Panc1 (cell line): ENCODE data around the gene DUSP3. TPM values are rescaled to one million over a fixed set of nuclear protein-coding genes. Genes with fewer than 3 reads are reported as not detected.
A peak's percentile ranks its signal among the peaks of the same experiment; 100 is the strongest.

Experiments
- ATAC-seq: fragments of 200-7000 bp; cut with Tn5 transposase; 2 replicates; pipeline ENCODE4 v1.9.1; 2020; ENCODE audit warnings: mild to moderate bottlenecking, moderate library complexity
- BruUV-seq: library from RNA; stranded (reverse); fragments of 400-500 nt; replicated peaks from 2 replicates; lab custom pipeline; 2021; lab: Mats Ljungman, UMichigan
- CTCF ChIA-PET: fragments of 300-600 bp; sonication (Branson Sonifier 250); formaldehyde crosslinking; loops from one replicate; lab custom pipeline; 2022; ENCODE audit warnings: antibody characterized with exemption; lab: Charles Lee
- POLR2A ChIA-PET: fragments of 300-600 bp; sonication (Branson Sonifier 250); formaldehyde crosslinking; loops from one replicate; lab custom pipeline; 2022; ENCODE audit warnings: antibody characterized with exemption; lab: Charles Lee
- DNase-seq: peaks from one replicate; pipeline ENCODE4 v3.0.0-alpha.2; 2010; ENCODE audit warnings: low read depth, low spot score
- H3K27ac ChIP-seq: 2 replicates; pipeline ENCODE4 v1.5.1; 2011; ENCODE audit warnings: mild to moderate bottlenecking, low read length, inconsistent platforms
- H3K27me3 ChIP-seq: fragments of 200-500 bp; sonication (Bioruptor generic); 2 replicates; pipeline ENCODE4 v1.6.0; 2014; ENCODE audit warnings: low read length, inconsistent platforms; ENCODE audit not compliant: control insufficient read depth, insufficient read depth
- H3K36me3 ChIP-seq: fragments of 200-500 bp; sonication (Bioruptor generic); 2 replicates; pipeline ENCODE4 v1.5.1; 2014; ENCODE audit warnings: inconsistent platforms, mild to moderate bottlenecking, low read length, moderate library complexity; ENCODE audit not compliant: control insufficient read depth, insufficient read depth
- H3K4me1 ChIP-seq: 2 replicates; pipeline ENCODE4 v1.5.1; 2011; ENCODE audit warnings: inconsistent platforms, mild to moderate bottlenecking, low read length, moderate library complexity; ENCODE audit not compliant: control insufficient read depth, insufficient read depth
- H3K4me3 ChIP-seq, 2 experiments: 2 replicates each; pipeline ENCODE4 v1.5.1; 2011 to 2012; ENCODE audit warnings: low read depth in 2 of 2, low read length in 2 of 2, mild to moderate bottlenecking in 2 of 2, inconsistent platforms in 1 of 2, moderate library complexity in 1 of 2
- H3K9me3 ChIP-seq: fragments of 200-500 bp; sonication (Bioruptor generic); 2 replicates; pipeline ENCODE4 v1.5.1; 2014; ENCODE audit warnings: low read depth, mild to moderate bottlenecking, inconsistent platforms, low read length, moderate library complexity; ENCODE audit not compliant: control insufficient read depth, insufficient read depth
- POLR2AphosphoS5 ChIP-seq: IDR thresholded peaks from 2 replicates; pipeline ENCODE4 v1.6.1; 2012; ENCODE audit warnings: mild to moderate bottlenecking, low read depth, low read length, moderate library complexity
- REST ChIP-seq, 2 experiments: IDR thresholded peaks; 2 replicates each; pipeline ENCODE4 v1.6.1; 2011 to 2012; ENCODE audit warnings: low read depth in 2 of 2, control low read depth in 1 of 2, low read length in 1 of 2, mild to moderate bottlenecking in 1 of 2, moderate library complexity in 1 of 2; ENCODE audit not compliant: insufficient read depth in 1 of 2
- SIN3A ChIP-seq: IDR thresholded peaks from 2 replicates; pipeline ENCODE4 v1.6.1; 2012; ENCODE audit warnings: low read depth, mild to moderate bottlenecking, low read length, moderate library complexity, borderline replicate concordance; ENCODE audit not compliant: insufficient read depth
- TCF7L2 ChIP-seq: IDR thresholded peaks from 2 replicates; pipeline ENCODE4 v1.6.1; 2011; ENCODE audit warnings: mild to moderate bottlenecking, low read depth, low read length, inconsistent platforms
- in situ Hi-C: cut with HindIII; loops from 2 replicates; pipeline ENCODE4 v1.10.0; 2016; ENCODE audit warnings: low sequenced_read_pairs, low pct_unique_long_range_greater_than_20kb
- intact Hi-C: fragments of 100-400 bp; cut with micrococcal nuclease; formaldehyde crosslinking; loops from one replicate; pipeline ENCODE4 v1.10.0; 2022; ENCODE audit not compliant: unreplicated experiment
- total RNA-seq: library from RNA; stranded (reverse); gene quantifications from one replicate; pipeline ENCODE4 v1.2.1, GENCODE V29; 2021; ENCODE audit not compliant: unreplicated experiment
- TF ChIP-seq, protein P1 (sequence below): fragments of 450-650 bp; IDR thresholded peaks from 2 replicates; pipeline ENCODE4 v1.5.1; 2017; ENCODE audit warnings: mild to moderate bottlenecking

DUSP3 gene
- total RNA-seq, 1 experiment from 2014 or later, result 41.6 TPM

DNA sequence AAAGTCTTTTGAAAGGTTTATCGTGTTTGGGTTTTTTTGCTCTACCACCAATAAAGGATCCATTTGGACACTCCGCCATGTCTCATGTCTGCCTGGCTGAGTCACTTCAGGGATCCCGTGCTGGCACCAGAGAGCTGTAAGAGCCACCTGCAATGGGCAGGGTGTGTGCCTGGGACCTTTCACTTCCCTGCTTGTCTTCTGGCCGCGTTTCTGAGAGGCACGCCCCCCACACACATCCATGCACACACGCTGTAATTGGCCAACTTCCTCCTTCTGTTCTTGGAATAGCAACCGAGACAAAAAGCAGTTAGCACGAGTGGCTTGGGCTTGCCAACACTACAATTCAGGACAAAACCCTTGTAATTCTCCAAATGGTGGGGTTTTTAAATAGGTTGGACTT is 10.4 kb downstream of the DUSP3 start:
- TF ChIP-seq TCF7L2, result no peak
- Histone ChIP-seq H3K4me3 (no peak overlapping the region), H3K9me3 (no peaks in the 10 kb centered on the region), H3K27ac (no peak overlapping the region), H3K27me3 (no peaks in the 10 kb centered on the region), H3K4me1 (no peaks in the 10 kb centered on the region), H3K36me3 (no peaks in the 10 kb centered on the region)
- DNase-seq (no peak), ATAC-seq (no peak)
- in situ Hi-C loops (no loop called here), intact Hi-C loops (no loop called here)
- no TSS peak for BruUV-seq
- CTCF ChIA-PET, result no interaction called here
- POLR2A ChIA-PET, result no interaction called here

- TF ChIP-seq SIN3A (no peak), REST (IDR thresholded peaks at IDR 0.05; ENCODE audit: insufficient read depth in 1 of 2, low read depth in 2 of 2, low read length in 1 of 2) (no peak), TCF7L2 (no peak), POLR2AphosphoS5 (no peak)
- TF ChIP-seq, protein P1, sequence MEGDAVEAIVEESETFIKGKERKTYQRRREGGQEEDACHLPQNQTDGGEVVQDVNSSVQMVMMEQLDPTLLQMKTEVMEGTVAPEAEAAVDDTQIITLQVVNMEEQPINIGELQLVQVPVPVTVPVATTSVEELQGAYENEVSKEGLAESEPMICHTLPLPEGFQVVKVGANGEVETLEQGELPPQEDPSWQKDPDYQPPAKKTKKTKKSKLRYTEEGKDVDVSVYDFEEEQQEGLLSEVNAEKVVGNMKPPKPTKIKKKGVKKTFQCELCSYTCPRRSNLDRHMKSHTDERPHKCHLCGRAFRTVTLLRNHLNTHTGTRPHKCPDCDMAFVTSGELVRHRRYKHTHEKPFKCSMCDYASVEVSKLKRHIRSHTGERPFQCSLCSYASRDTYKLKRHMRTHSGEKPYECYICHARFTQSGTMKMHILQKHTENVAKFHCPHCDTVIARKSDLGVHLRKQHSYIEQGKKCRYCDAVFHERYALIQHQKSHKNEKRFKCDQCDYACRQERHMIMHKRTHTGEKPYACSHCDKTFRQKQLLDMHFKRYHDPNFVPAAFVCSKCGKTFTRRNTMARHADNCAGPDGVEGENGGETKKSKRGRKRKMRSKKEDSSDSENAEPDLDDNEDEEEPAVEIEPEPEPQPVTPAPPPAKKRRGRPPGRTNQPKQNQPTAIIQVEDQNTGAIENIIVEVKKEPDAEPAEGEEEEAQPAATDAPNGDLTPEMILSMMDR, result no peak
- ChIA-PET POLR2A (no interaction called here), CTCF (no interaction called here)
- ATAC-seq (no peak), DNase-seq (no peak)
- TSS peak; percentile 53 for BruUV-seq
- H3K27me3 ChIP-seq, result no peaks in the 10 kb centered on the region
- no peaks in the 10 kb centered on the region for H3K4me1 ChIP-seq
- H3K36me3 ChIP-seq, result no peaks in the 10 kb centered on the region
- no peak overlapping the region for H3K4me3 ChIP-seq
- H3K27ac ChIP-seq, result no peak overlapping the region
- H3K9me3 ChIP-seq, result no peaks in the 10 kb centered on the region
- intact Hi-C loops, result no loop called here
- in situ Hi-C loops, result no loop called here
Observed at GRCh38 chr17:43767713-43768059, 11.1 kb downstream of the DUSP3 start.

DNA sequence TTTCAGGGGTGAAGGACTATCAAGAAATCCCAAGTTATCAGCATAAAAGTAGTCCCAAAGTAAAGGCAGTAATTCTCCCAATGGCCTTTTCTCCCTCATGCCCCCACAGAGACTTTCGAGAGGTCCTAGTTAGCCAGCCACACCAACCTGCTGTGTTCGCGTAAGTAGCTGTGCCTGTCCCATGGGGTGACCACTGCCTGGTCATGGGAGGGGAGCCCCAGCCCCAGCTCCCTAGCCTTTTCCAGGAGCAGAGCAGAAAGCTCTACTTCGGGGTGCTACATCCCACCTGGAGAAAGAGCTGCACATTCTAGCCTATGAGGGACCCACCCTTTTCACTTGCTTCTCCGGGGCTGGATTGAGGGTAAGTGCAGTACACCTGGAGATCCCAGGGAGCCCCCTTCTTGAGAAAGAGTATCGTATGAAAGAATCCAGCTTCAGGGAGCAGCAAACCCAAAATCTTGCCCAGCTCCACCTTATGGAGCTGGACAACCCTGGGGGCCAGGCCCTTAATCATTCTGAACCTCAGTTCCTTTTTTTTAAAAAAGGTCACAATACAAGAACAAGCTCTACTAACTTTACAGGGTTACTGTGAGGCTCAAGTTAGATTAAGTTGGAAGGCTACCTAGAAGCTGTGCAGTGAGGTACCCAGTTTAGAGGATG is 11.6 kb downstream of the DUSP3 start:
- H3K27me3 ChIP-seq, result no peaks in the 10 kb centered on the region
- TF ChIP-seq REST (IDR thresholded peaks at IDR 0.05; ENCODE audit: insufficient read depth in 1 of 2, low read depth in 2 of 2, low read length in 1 of 2), result no peak
- TF ChIP-seq POLR2AphosphoS5, result no peak
- no peak for TF ChIP-seq TCF7L2
- TF ChIP-seq, protein P1, result no peak
- TF ChIP-seq SIN3A, result no peak
- intact Hi-C loops (no loop called here), in situ Hi-C loops (no loop called here)
- H3K4me1 ChIP-seq, result no peaks in the 10 kb centered on the region
- H3K36me3 ChIP-seq, result no peaks in the 10 kb centered on the region
- no peak overlapping the region for H3K27ac ChIP-seq
- no peaks in the 10 kb centered on the region for H3K9me3 ChIP-seq
- no peak overlapping the region for H3K4me3 ChIP-seq
- no peak for DNase-seq
- no TSS peak for BruUV-seq
- ChIA-PET POLR2A (no interaction called here), CTCF (interaction anchor here (0.9 kb wide), 1 partner anchor 68 kb away, joined by 4 read pairs; no protein-coding TSS in a partner anchor)
- peak; percentile 43; the same call in 1 of the 2 replicates for ATAC-seq
